ENCODE data around the gene CD33. TPM values are rescaled to one million over a fixed set of nuclear protein-coding genes. Genes with fewer than 3 reads are reported as not detected.

CD33 gene
- total and polyA plus RNA-seq, 2 donors (not counting 1 experiment from before 2014, with no cell fraction given): not detected

- no peak overlapping the region for H3K4me2 ChIP-seq (ENCODE audit: extremely low read depth, insufficient read depth, low read length)
- H3K36me3 ChIP-seq (ENCODE audit: control insufficient read depth, insufficient read depth, low read length): no peaks in the 10 kb centered on the region
- H3K4me3 ChIP-seq (replicated peaks in 1 of 4; ENCODE audit: control extremely low read depth in 1 of 4, insufficient read depth in 1 of 4, low read depth in 3 of 4, low read length in 4 of 4): no peak overlapping the region
- no peak for DNase-seq (ENCODE audit: low read depth in 2 of 2)
- TF ChIP-seq CTCF (conservative IDR thresholded peaks at IDR 0.05 in 1 of 2, IDR thresholded peaks at IDR 0.05 in 1 of 2; ENCODE audit: low read depth in 1 of 2, low read length in 2 of 2) (no peak), EZH2 (IDR thresholded peaks at IDR 0.05; ENCODE audit: low read length, missing control alignments) (no peak)
- H3K9me3 ChIP-seq (ENCODE audit: control insufficient read depth, insufficient read depth, low read depth, low read length): no peaks in the 10 kb centered on the region
- no peaks in the 10 kb centered on the region for H3K79me2 ChIP-seq (ENCODE audit: control insufficient read depth, insufficient read depth, low read length)
- no peaks in the 10 kb centered on the region for H4K20me1 ChIP-seq (ENCODE audit: control insufficient read depth, extremely low read depth, insufficient read depth, low read length)
- H3K9ac ChIP-seq (ENCODE audit: insufficient read depth, low read length): no peak overlapping the region
- H3K27me3 ChIP-seq (ENCODE audit: control insufficient read depth, insufficient read depth, low read length): no peaks in the 10 kb centered on the region
- H2AFZ ChIP-seq (ENCODE audit: low read length): no peak overlapping the region
- H3K4me1 ChIP-seq (ENCODE audit: control insufficient read depth, extremely low read depth, insufficient read depth, low read length): no peaks in the 10 kb centered on the region
- H3K27ac ChIP-seq (ENCODE audit: insufficient read depth, low read length): no peak overlapping the region
These were observed 3.1 kb downstream of the CD33 start for GRCh38 chr19:51227966-51228365.

- Histone ChIP-seq H3K4me2 (ENCODE audit: extremely low read depth, insufficient read depth, low read length) (no peak overlapping the region), H3K9me3 (ENCODE audit: control insufficient read depth, insufficient read depth, low read depth, low read length) (no peaks in the 10 kb centered on the region), H3K4me1 (ENCODE audit: control insufficient read depth, extremely low read depth, insufficient read depth, low read length) (no peaks in the 10 kb centered on the region), H4K20me1 (ENCODE audit: control insufficient read depth, extremely low read depth, insufficient read depth, low read length) (no peaks in the 10 kb centered on the region), H3K36me3 (ENCODE audit: control insufficient read depth, insufficient read depth, low read length) (no peaks in the 10 kb centered on the region), H3K79me2 (ENCODE audit: control insufficient read depth, insufficient read depth, low read length) (no peaks in the 10 kb centered on the region), H2AFZ (ENCODE audit: low read length) (no peak overlapping the region), H3K27ac (ENCODE audit: insufficient read depth, low read length) (no peak overlapping the region), H3K27me3 (ENCODE audit: control insufficient read depth, insufficient read depth, low read length) (no peaks in the 10 kb centered on the region), H3K9ac (ENCODE audit: insufficient read depth, low read length) (no peak overlapping the region), H3K4me3 (replicated peaks in 1 of 4; ENCODE audit: control extremely low read depth in 1 of 4, insufficient read depth in 1 of 4, low read depth in 3 of 4, low read length in 4 of 4) (no peak overlapping the region)
- no peak for TF ChIP-seq EZH2 (IDR thresholded peaks at IDR 0.05; ENCODE audit: low read length, missing control alignments)
- no peak for TF ChIP-seq CTCF (conservative IDR thresholded peaks at IDR 0.05 in 1 of 2, IDR thresholded peaks at IDR 0.05 in 1 of 2; ENCODE audit: low read depth in 1 of 2, low read length in 2 of 2)
- DNase-seq (ENCODE audit: low read depth in 2 of 2): no peak
These were observed 16.0 kb downstream of the CD33 start for GRCh38 chr19:51240866-51241265.

GRCh38 chr19:51242881-51243630, 18.2 kb downstream of the CD33 start:
- TF ChIP-seq EZH2 (IDR thresholded peaks at IDR 0.05; ENCODE audit: low read length, missing control alignments): no peak
- TF ChIP-seq CTCF (conservative IDR thresholded peaks at IDR 0.05 in 1 of 2, IDR thresholded peaks at IDR 0.05 in 1 of 2; ENCODE audit: low read depth in 1 of 2, low read length in 2 of 2): no peak
- Histone ChIP-seq H3K4me3 (replicated peaks in 1 of 4; ENCODE audit: control extremely low read depth in 1 of 4, insufficient read depth in 1 of 4, low read depth in 3 of 4, low read length in 4 of 4) (no peak overlapping the region), H3K9ac (ENCODE audit: insufficient read depth, low read length) (no peak overlapping the region), H3K4me1 (ENCODE audit: control insufficient read depth, extremely low read depth, insufficient read depth, low read length) (no peaks in the 10 kb centered on the region), H2AFZ (ENCODE audit: low read length) (no peak overlapping the region), H3K36me3 (ENCODE audit: control insufficient read depth, insufficient read depth, low read length) (no peaks in the 10 kb centered on the region), H3K27me3 (ENCODE audit: control insufficient read depth, insufficient read depth, low read length) (no peaks in the 10 kb centered on the region), H3K27ac (ENCODE audit: insufficient read depth, low read length) (no peak overlapping the region), H3K4me2 (ENCODE audit: extremely low read depth, insufficient read depth, low read length) (no peak overlapping the region), H4K20me1 (ENCODE audit: control insufficient read depth, extremely low read depth, insufficient read depth, low read length) (no peaks in the 10 kb centered on the region), H3K9me3 (ENCODE audit: control insufficient read depth, insufficient read depth, low read depth, low read length) (no peaks in the 10 kb centered on the region), H3K79me2 (ENCODE audit: control insufficient read depth, insufficient read depth, low read length) (no peaks in the 10 kb centered on the region)
- no peak for DNase-seq (ENCODE audit: low read depth in 2 of 2)

All from fibroblast of lung (primary cell).